ENCODE measurements around the gene GIT1. TPM values are rescaled to one million over a fixed set of nuclear protein-coding genes. Genes with fewer than 3 reads are reported as not detected.

GIT1 gene
- total and polyA plus RNA-seq, 2 of the 13 experiments (the other 11 are each of a cell fraction or from before 2014, with no cell fraction given), result 14.2 to 30.8 TPM

GRCh38 chr17:29617481-29618271, 28.2 kb upstream of the GIT1 start (continued):
- TF ChIP-seq ZFP91 (CRISPR knock-in tag; IDR thresholded peaks at IDR 0.05; ENCODE audit: borderline replicate concordance), result peak; percentile 58; the same call in 1 of the 2 replicates
- TF ChIP-seq NBN (conservative IDR thresholded peaks at IDR 0.05), result no peak
- TF ChIP-seq ZNF616 (CRISPR knock-in tag; IDR thresholded peaks at IDR 0.05; ENCODE audit: low read depth), result peak; percentile 28; the same call in 1 of the 2 replicates
- peak; percentile 20; the same call in 1 of the 2 replicates for TF ChIP-seq SALL1 (CRISPR knock-in tag; IDR thresholded peaks at IDR 0.05)
- TF ChIP-seq PTBP1 (IDR thresholded peaks at IDR 0.05; ENCODE audit: low read depth, low read length, poor library complexity, severe bottlenecking), result peak; percentile 2
- TF ChIP-seq HMGXB4 (CRISPR knock-in tag; IDR thresholded peaks at IDR 0.05; ENCODE audit: borderline replicate concordance in 1 of 2, low read depth in 1 of 2), result peak; percentile 62 to 75; a peak in 3 of 4 replicates
- TF ChIP-seq, protein P1, sequence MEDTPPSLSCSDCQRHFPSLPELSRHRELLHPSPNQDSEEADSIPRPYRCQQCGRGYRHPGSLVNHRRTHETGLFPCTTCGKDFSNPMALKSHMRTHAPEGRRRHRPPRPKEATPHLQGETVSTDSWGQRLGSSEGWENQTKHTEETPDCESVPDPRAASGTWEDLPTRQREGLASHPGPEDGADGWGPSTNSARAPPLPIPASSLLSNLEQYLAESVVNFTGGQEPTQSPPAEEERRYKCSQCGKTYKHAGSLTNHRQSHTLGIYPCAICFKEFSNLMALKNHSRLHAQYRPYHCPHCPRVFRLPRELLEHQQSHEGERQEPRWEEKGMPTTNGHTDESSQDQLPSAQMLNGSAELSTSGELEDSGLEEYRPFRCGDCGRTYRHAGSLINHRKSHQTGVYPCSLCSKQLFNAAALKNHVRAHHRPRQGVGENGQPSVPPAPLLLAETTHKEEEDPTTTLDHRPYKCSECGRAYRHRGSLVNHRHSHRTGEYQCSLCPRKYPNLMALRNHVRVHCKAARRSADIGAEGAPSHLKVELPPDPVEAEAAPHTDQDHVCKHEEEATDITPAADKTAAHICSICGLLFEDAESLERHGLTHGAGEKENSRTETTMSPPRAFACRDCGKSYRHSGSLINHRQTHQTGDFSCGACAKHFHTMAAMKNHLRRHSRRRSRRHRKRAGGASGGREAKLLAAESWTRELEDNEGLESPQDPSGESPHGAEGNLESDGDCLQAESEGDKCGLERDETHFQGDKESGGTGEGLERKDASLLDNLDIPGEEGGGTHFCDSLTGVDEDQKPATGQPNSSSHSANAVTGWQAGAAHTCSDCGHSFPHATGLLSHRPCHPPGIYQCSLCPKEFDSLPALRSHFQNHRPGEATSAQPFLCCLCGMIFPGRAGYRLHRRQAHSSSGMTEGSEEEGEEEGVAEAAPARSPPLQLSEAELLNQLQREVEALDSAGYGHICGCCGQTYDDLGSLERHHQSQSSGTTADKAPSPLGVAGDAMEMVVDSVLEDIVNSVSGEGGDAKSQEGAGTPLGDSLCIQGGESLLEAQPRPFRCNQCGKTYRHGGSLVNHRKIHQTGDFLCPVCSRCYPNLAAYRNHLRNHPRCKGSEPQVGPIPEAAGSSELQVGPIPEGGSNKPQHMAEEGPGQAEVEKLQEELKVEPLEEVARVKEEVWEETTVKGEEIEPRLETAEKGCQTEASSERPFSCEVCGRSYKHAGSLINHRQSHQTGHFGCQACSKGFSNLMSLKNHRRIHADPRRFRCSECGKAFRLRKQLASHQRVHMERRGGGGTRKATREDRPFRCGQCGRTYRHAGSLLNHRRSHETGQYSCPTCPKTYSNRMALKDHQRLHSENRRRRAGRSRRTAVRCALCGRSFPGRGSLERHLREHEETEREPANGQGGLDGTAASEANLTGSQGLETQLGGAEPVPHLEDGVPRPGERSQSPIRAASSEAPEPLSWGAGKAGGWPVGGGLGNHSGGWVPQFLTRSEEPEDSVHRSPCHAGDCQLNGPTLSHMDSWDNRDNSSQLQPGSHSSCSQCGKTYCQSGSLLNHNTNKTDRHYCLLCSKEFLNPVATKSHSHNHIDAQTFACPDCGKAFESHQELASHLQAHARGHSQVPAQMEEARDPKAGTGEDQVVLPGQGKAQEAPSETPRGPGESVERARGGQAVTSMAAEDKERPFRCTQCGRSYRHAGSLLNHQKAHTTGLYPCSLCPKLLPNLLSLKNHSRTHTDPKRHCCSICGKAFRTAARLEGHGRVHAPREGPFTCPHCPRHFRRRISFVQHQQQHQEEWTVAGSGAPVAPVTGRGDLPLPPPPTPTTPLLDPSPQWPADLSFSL (CRISPR knock-in tag; IDR thresholded peaks at IDR 0.05), result no peak
- 0 out of 2 replicates have a peak, but pooled peaks have one; percentile 18 for TF ChIP-seq SMAD3 (CRISPR knock-in tag; IDR thresholded peaks at IDR 0.05)
- TF ChIP-seq DPF2 (CRISPR knock-in tag; IDR thresholded peaks at IDR 0.05; ENCODE audit: borderline replicate concordance, low read depth), result no peak
- TF ChIP-seq, protein P2, sequence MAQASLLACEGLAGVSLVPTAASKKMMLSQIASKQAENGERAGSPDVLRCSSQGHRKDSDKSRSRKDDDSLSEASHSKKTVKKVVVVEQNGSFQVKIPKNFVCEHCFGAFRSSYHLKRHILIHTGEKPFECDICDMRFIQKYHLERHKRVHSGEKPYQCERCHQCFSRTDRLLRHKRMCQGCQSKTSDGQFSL (CRISPR knock-in tag; IDR thresholded peaks at IDR 0.05), result no peak
- TF ChIP-seq, protein P3, sequence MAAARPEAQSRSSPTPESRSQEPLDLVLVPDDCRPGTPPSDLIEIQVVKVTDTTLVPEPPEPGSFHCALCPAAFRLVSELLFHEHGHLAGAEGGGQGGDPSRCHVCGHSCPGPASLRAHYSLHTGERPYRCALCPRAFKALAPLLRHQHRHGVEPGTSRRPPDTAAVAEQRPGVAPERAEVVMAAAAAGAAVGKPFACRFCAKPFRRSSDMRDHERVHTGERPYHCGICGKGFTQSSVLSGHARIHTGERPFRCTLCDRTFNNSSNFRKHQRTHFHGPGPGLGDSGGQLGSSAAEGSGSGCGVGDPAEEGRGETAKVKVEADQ (CRISPR knock-in tag; IDR thresholded peaks at IDR 0.05; ENCODE audit: borderline replicate concordance), result no peak
- TF ChIP-seq, protein P4, sequence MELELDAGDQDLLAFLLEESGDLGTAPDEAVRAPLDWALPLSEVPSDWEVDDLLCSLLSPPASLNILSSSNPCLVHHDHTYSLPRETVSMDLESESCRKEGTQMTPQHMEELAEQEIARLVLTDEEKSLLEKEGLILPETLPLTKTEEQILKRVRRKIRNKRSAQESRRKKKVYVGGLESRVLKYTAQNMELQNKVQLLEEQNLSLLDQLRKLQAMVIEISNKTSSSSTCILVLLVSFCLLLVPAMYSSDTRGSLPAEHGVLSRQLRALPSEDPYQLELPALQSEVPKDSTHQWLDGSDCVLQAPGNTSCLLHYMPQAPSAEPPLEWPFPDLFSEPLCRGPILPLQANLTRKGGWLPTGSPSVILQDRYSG (CRISPR knock-in tag; IDR thresholded peaks at IDR 0.05), result 0 out of 2 replicates have a peak, but pooled peaks have one; percentile 45
- no peak for TF ChIP-seq PLRG1 (conservative IDR thresholded peaks at IDR 0.05)
- TF ChIP-seq TBX2 (CRISPR knock-in tag; IDR thresholded peaks at IDR 0.05; ENCODE audit: borderline replicate concordance), result peak; percentile 40; the same call in 1 of the 2 replicates
- TF ChIP-seq RFX1 (IDR thresholded peaks at IDR 0.05), result no peak
